ENCODE results near the gene ZSCAN20.

- TF ChIP-seq POLR2A (IDR thresholded peaks at IDR 0.05; ENCODE audit: low read depth, low read length) (no peak), CTCF (conservative IDR thresholded peaks at IDR 0.05; ENCODE audit: low read depth, low read length) (no peak)
Measured at GRCh38 chr1:33515607-33516006, 43.2 kb downstream of the ZSCAN20 start.

All from IMR-90 (cell line).